Right lobe of liver (tissue), 4 donors: ENCODE measurements around the gene HPS1.

ENCODE experiments used
- POLR2A ChIP-seq: fragments of 450-650 bp; IDR thresholded peaks from one replicate; pipeline ENCODE4 v1.6.1; 2017; ENCODE audit warnings: antibody characterized with exemption, mild to moderate bottlenecking
- TF ChIP-seq, protein P1 (sequence below), 4 donors: fragments of 200-600 bp in 3 of 4; fragments of 450-650 bp in 1 of 4; IDR thresholded peaks; one replicate each; pipeline versions ENCODE4 v1.5.1 to v1.8.0; 2016 to 2022; ENCODE audit warnings: antibody characterized with exemption in 4 of 4, mild to moderate bottlenecking in 2 of 4
- donor health status: DM: no; HTN: no; CAD: no.
- donor health status: DM: no; HTN: no; CAD: no.
- donor health status: DM: no; HTN: yes; CAD: no.

DNA sequence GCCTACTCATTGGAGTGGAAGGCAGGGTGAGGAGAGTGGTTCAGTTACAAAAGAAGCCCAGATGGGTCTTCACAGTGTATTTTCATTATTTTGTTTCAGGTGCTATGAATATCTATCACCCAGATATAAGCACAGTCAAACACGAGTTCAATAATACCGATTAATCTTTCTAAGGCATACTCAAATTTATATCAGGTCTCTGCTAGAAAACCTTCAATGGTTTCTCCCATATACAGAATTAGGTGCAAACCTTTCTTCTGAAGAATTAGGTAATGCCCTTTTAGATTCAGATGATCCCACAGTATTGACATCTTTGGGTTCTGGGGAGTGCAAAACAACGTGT, 14.7 kb upstream of the HPS1 start:
- TF ChIP-seq, protein P1, sequence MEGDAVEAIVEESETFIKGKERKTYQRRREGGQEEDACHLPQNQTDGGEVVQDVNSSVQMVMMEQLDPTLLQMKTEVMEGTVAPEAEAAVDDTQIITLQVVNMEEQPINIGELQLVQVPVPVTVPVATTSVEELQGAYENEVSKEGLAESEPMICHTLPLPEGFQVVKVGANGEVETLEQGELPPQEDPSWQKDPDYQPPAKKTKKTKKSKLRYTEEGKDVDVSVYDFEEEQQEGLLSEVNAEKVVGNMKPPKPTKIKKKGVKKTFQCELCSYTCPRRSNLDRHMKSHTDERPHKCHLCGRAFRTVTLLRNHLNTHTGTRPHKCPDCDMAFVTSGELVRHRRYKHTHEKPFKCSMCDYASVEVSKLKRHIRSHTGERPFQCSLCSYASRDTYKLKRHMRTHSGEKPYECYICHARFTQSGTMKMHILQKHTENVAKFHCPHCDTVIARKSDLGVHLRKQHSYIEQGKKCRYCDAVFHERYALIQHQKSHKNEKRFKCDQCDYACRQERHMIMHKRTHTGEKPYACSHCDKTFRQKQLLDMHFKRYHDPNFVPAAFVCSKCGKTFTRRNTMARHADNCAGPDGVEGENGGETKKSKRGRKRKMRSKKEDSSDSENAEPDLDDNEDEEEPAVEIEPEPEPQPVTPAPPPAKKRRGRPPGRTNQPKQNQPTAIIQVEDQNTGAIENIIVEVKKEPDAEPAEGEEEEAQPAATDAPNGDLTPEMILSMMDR (IDR thresholded peaks at IDR 0.05) = no peak
- TF ChIP-seq POLR2A = no peak
